IMR-90 (cell line): ENCODE data around the gene PIP5K1B. TPM values are rescaled to one million over a fixed set of nuclear protein-coding genes. Genes with fewer than 3 reads are reported as not detected.

ENCODE experiments used
- ATAC-seq: fragments of 200-7000 bp; cut with Tn5 transposase; 2 replicates; pipeline ENCODE4 v1.9.1; 2020; ENCODE audit warnings: low read depth, mild to moderate bottlenecking, moderate library complexity
- BruUV-seq: library from RNA; stranded (reverse); fragments of 400-500 nt; replicated peaks from 2 replicates; lab custom pipeline; 2021; lab: Mats Ljungman, UMichigan
- CTCF ChIA-PET: fragments of 300-600 bp; formaldehyde crosslinking; extraction: SDS; loops from one replicate; lab custom pipeline; 2021; ENCODE audit warnings: antibody characterized with exemption; lab: Yijun Ruan, JAX
- POLR2A ChIA-PET: fragments of 300-600 bp; sonication (Branson Sonifier 250); formaldehyde crosslinking; loops from one replicate; lab custom pipeline; 2022; ENCODE audit warnings: antibody characterized with exemption; ENCODE audit not compliant: unreplicated experiment; lab: Charles Lee
- DNase-seq: peaks from one replicate; pipeline ENCODE4 v3.0.0; 2013
- H2AFZ ChIP-seq: replicated peaks from 2 replicates; pipeline ENCODE3; 2013; ENCODE audit warnings: low read length, mild to moderate bottlenecking; ENCODE audit not compliant: poor library complexity
- H2AK5ac ChIP-seq: 2 replicates; pipeline ENCODE4 v1.6.1; 2013; ENCODE audit warnings: low read depth, low read length, inconsistent platforms
- H2AK9ac ChIP-seq: replicated peaks from 2 replicates; pipeline ENCODE3; 2013; ENCODE audit warnings: mild to moderate bottlenecking, low read depth, low read length, moderate library complexity; ENCODE audit not compliant: poor library complexity
- H2BK120ac ChIP-seq: 2 replicates; pipeline ENCODE4 v1.6.1; 2013; ENCODE audit warnings: low read depth, low read length, inconsistent platforms
- H2BK15ac ChIP-seq: 3 replicates; pipeline ENCODE4 v1.6.1; 2013; ENCODE audit warnings: low read depth, low read length, inconsistent platforms
- H2BK20ac ChIP-seq: 2 replicates; pipeline ENCODE4 v1.6.1; 2013; ENCODE audit warnings: low read depth, mild to moderate bottlenecking, inconsistent platforms, low read length, moderate library complexity
- H2BK5ac ChIP-seq: 2 replicates; pipeline ENCODE4 v1.6.1; 2013; ENCODE audit warnings: mild to moderate bottlenecking, low read depth, low read length, inconsistent platforms; ENCODE audit not compliant: poor library complexity, severe bottlenecking
- H3K14ac ChIP-seq: replicated peaks from 2 replicates; pipeline ENCODE4 v1.6.1; 2013; ENCODE audit warnings: low read depth, low read length, inconsistent platforms
- H3K18ac ChIP-seq: 2 replicates; pipeline ENCODE4 v1.6.1; 2013; ENCODE audit warnings: low read depth, low read length, control low read depth
- H3K23ac ChIP-seq: 2 replicates; pipeline ENCODE4 v1.6.1; 2013; ENCODE audit warnings: low read depth, low read length, inconsistent platforms
- H3K27ac ChIP-seq: 2 replicates; pipeline ENCODE4 v1.5.1; 2013; ENCODE audit warnings: mild to moderate bottlenecking, control low read depth, low read length; ENCODE audit not compliant: insufficient read depth
- H3K27me3 ChIP-seq: 2 replicates; pipeline ENCODE4 v1.6.1; 2013; ENCODE audit warnings: low read length; ENCODE audit not compliant: control insufficient read depth, insufficient read depth
- H3K36me3 ChIP-seq: 2 replicates; pipeline ENCODE4 v1.6.1; 2013; ENCODE audit warnings: low read length, mixed read lengths; ENCODE audit not compliant: control insufficient read depth, insufficient read depth
- H3K4ac ChIP-seq: 2 replicates; pipeline ENCODE4 v1.6.1; 2013; ENCODE audit warnings: low read depth, low read length, inconsistent platforms
- H3K4me1 ChIP-seq: 2 replicates; pipeline ENCODE4 v1.6.1; 2013; ENCODE audit warnings: low read length, mixed read lengths; ENCODE audit not compliant: control insufficient read depth, insufficient read depth
- H3K4me2 ChIP-seq: 2 replicates; pipeline ENCODE4 v1.6.1; 2013; ENCODE audit warnings: low read depth, mild to moderate bottlenecking, control low read depth, low read length, moderate library complexity
- H3K4me3 ChIP-seq: 2 replicates; pipeline ENCODE4 v1.5.1; 2013; ENCODE audit warnings: low read depth, mild to moderate bottlenecking, control low read depth, low read length, moderate library complexity; ENCODE audit not compliant: insufficient read depth
- H3K56ac ChIP-seq: 2 replicates; pipeline ENCODE4 v1.6.1; 2013; ENCODE audit warnings: low read length, inconsistent platforms; ENCODE audit not compliant: insufficient read depth; ENCODE audit errors: extremely low read depth
- H3K79me1 ChIP-seq, 2 experiments: 2 replicates each; pipeline ENCODE4 v1.6.1; 2013; ENCODE audit warnings: low read length in 2 of 2, inconsistent platforms in 1 of 2, low read depth in 1 of 2
- H3K9ac ChIP-seq: 2 replicates; pipeline ENCODE4 v1.6.1; 2013; ENCODE audit warnings: low read depth, low read length, control low read depth
- H3K9me1 ChIP-seq: 2 replicates; pipeline ENCODE4 v1.6.1; 2013; ENCODE audit warnings: low read length, inconsistent platforms; ENCODE audit not compliant: insufficient read depth
- H3K9me3 ChIP-seq: 2 replicates; pipeline ENCODE4 v1.6.1; 2013; ENCODE audit warnings: low read length; ENCODE audit not compliant: control insufficient read depth, insufficient read depth
- H4K20me1 ChIP-seq: 2 replicates; pipeline ENCODE4 v1.6.1; 2013; ENCODE audit warnings: low read length, inconsistent platforms; ENCODE audit not compliant: insufficient read depth
- H4K5ac ChIP-seq: 2 replicates; pipeline ENCODE4 v1.6.1; 2013; ENCODE audit warnings: mild to moderate bottlenecking, low read depth, low read length, control low read depth
- H4K8ac ChIP-seq, 2 experiments: 2 replicates each; pipeline ENCODE4 v1.6.1; 2013; ENCODE audit warnings: low read depth in 2 of 2, low read length in 2 of 2, control low read depth in 1 of 2, inconsistent platforms in 1 of 2
- H4K91ac ChIP-seq: 2 replicates; pipeline ENCODE4 v1.6.1; 2013; ENCODE audit warnings: low read depth, low read length, inconsistent platforms; ENCODE audit not compliant: insufficient read depth
- CHD1 ChIP-seq: IDR thresholded peaks from 2 replicates; pipeline ENCODE4 v1.6.1; 2012; ENCODE audit warnings: low read depth, low read length, improper control_type of control experiment
- WGBS, 2 experiments: methylation state at CpG; one replicate each; pipeline versions ENCODE4 v1.1.5 to v1.1.7; 2013; ENCODE audit warnings: missing lambda C conversion rate in 2 of 2; ENCODE audit not compliant: insufficient read length in 1 of 2; ENCODE audit errors: extremely low coverage in 2 of 2; 5-methylcytosine and 5-hydroxymethylcytosine counted together
- dilution Hi-C: fragments of 300-500 bp; cut with HindIII; formaldehyde crosslinking; loops from one replicate; pipeline ENCODE4 v1.14.3; 2018; ENCODE audit warnings: low sequenced_read_pairs; ENCODE audit not compliant: unreplicated experiment
- in situ Hi-C: fragments of 300-500 bp; cut with MboI; formaldehyde crosslinking; loops from 3 replicates; pipeline ENCODE4 v1.14.3; 2019; ENCODE audit warnings: low sequenced_read_pairs, inconsistent platforms, mixed read lengths
- intact Hi-C: fragments of 100-400 bp; cut with micrococcal nuclease; formaldehyde crosslinking; loops from 2 replicates; pipeline ENCODE4 v1.10.0; 2022
- polyA plus RNA-seq, 3 experiments: library from polyadenylated mRNA; depleted of rRNA; stranded (reverse); fragments of >200 nt; gene quantifications; 2 replicates each; pipeline ENCODE4 v1.2.3, GENCODE V29; 2012; ENCODE audit warnings: low replicate concordance in 1 of 3
- total RNA-seq: library from RNA; depleted of rRNA; stranded (reverse); fragments of >200 nt; gene quantifications from 2 replicates; pipeline ENCODE4 v1.2.3, GENCODE V29; 2012

The PIP5K1B gene
- total and polyA plus RNA-seq, 2 of the 4 experiments (the other 2 are of a cell fraction), result not detected

- intact Hi-C loops, result loop anchor here (10.0 kb wide), 1 partner anchor 194 kb away; no protein-coding TSS in a partner anchor
- H2BK20ac ChIP-seq, result no peak overlapping the region
- BruUV-seq, result no TSS peak
- H3K18ac ChIP-seq, result no peak overlapping the region
- H3K23ac ChIP-seq, result no peak overlapping the region
- no peak for ATAC-seq
- H3K56ac ChIP-seq, result no peak overlapping the region
- H3K79me1 ChIP-seq, result no peaks in the 10 kb centered on the region
- no peaks in the 10 kb centered on the region for H3K9me3 ChIP-seq
- CTCF ChIA-PET, result interaction anchor here (0.6 kb wide), 1 partner anchor 24 kb away, joined by 3 read pairs; no protein-coding TSS in a partner anchor
- no peak overlapping the region for H4K8ac ChIP-seq
- in situ Hi-C loops, result no loop called here
- POLR2A ChIA-PET, result no interaction called here
- H3K4me2 ChIP-seq, result no peak overlapping the region
- no peaks in the 10 kb centered on the region for H3K36me3 ChIP-seq
- H3K14ac ChIP-seq, result no peak overlapping the region
- H3K4me3 ChIP-seq, result no peak overlapping the region
- no peak overlapping the region for H2AK9ac ChIP-seq
- no CpG with 5 or more reads among the region's 3 CpGs for WGBS, 2 experiments
- no peak for TF ChIP-seq CHD1
- dilution Hi-C loops, result no loop called here
- no peak overlapping the region for H2AK5ac ChIP-seq
- no peaks in the 10 kb centered on the region for H4K20me1 ChIP-seq
- no peak overlapping the region for H2AFZ ChIP-seq
- H4K91ac ChIP-seq, result no peak overlapping the region
- no peak overlapping the region for H3K9ac ChIP-seq
- no peak overlapping the region for H3K27ac ChIP-seq
- no peaks in the 10 kb centered on the region; the same call in 1 of the 2 replicates for H3K27me3 ChIP-seq
- H3K4me1 ChIP-seq, result no peaks in the 10 kb centered on the region
- no peak overlapping the region for H3K4ac ChIP-seq
- no peaks in the 10 kb centered on the region for H3K9me1 ChIP-seq
- no peak overlapping the region for H2BK15ac ChIP-seq
- no peak overlapping the region for H4K5ac ChIP-seq
- no peak overlapping the region for H2BK120ac ChIP-seq
- no peak for DNase-seq
- no peak overlapping the region for H2BK5ac ChIP-seq
Observed at GRCh38 chr9:68869022-68869421, 164.0 kb downstream of the PIP5K1B start.
